NCI-H1417 treated with DMSO at 0.1 percent for 48 hours (cell line): Measurements from ENCODE around the gene KISS1R.
A peak's percentile ranks its signal among the peaks of the same experiment; 100 is the strongest.

Experiments
- DNase-seq: peaks from one replicate; lab custom pipeline; 2025; lab: John Stamatoyannopoulos, UW

Gene KISS1R

GRCh38 chr19:899336-900042 lies 17.6 kb upstream of the KISS1R start:
- DNase-seq: no peak

- DNase-seq: no peak
These were observed 17.2 kb upstream of the KISS1R start for GRCh38 chr19:900043-900301.

GRCh38 chr19:900302-901111 lies 16.6 kb upstream of the KISS1R start:
- no peak for DNase-seq

- DNase-seq: no peak
These were observed 15.7 kb upstream of the KISS1R start for GRCh38 chr19:901216-902092.

- DNase-seq: no peak
These were observed 15.1 kb upstream of the KISS1R start for GRCh38 chr19:902093-902370.

- no peak for DNase-seq
These were observed 14.5 kb upstream of the KISS1R start for GRCh38 chr19:902446-903226.

- peak; percentile 69 for DNase-seq
These were observed 13.8 kb upstream of the KISS1R start for GRCh38 chr19:903266-903797.

GRCh38 chr19:904545-904944 lies 12.6 kb upstream of the KISS1R start:
- no peak for DNase-seq

- DNase-seq: no peak
These were observed 10.7 kb upstream of the KISS1R start for GRCh38 chr19:906480-906879.

- DNase-seq: no peak
These were observed 9.8 kb upstream of the KISS1R start for GRCh38 chr19:907183-907853.

GRCh38 chr19:911197-912033 lies 5.7 kb upstream of the KISS1R start:
- no peak for DNase-seq

GRCh38 chr19:912181-913079 lies 4.7 kb upstream of the KISS1R start:
- DNase-seq: no peak

GRCh38 chr19:913080-913748 lies 3.9 kb upstream of the KISS1R start, which contains the start of gene R3HDM4:
Gene R3HDM4 (minus strand): TSS chr19:913219. CDS start chr19:913157, 62 bp downstream.
- DNase-seq: no peak

GRCh38 chr19:916645-917322 lies 349 bp upstream of the KISS1R start:
- no peak for DNase-seq

GRCh38 chr19:918152-918437 lies 962 bp downstream of the KISS1R start:
- no peak for DNase-seq

GRCh38 chr19:918481-919198 lies 1.5 kb downstream of the KISS1R start:
- DNase-seq: no peak

GRCh38 chr19:919199-920050 lies 2.3 kb downstream of the KISS1R start:
- DNase-seq: peak; percentile 32
